Chondrocyte (in vitro differentiated cells): ENCODE data around the gene RAB44. TPM values are rescaled to one million over a fixed set of nuclear protein-coding genes. Genes with fewer than 3 reads are reported as not detected.

ENCODE experiments used
- DNase-seq: peaks from one replicate; pipeline ENCODE4 v3.0.0; 2021; ENCODE audit warnings: mixed read lengths, low spot score
- H3K27ac Mint-ChIP-seq: one replicate; pipeline ENCODE4 v1.8.0; 2021; ENCODE audit warnings: mild to moderate bottlenecking, moderate library complexity, mixed read lengths; ENCODE audit not compliant: unreplicated experiment
- H3K27me3 Mint-ChIP-seq: 2 replicates; pipeline ENCODE4 v1.8.0; 2021; ENCODE audit warnings: low read depth, mixed read lengths
- H3K36me3 Mint-ChIP-seq: 2 replicates; pipeline ENCODE4 v1.8.0; 2021; ENCODE audit warnings: low read depth, mixed read lengths
- H3K4me1 Mint-ChIP-seq: 2 replicates; pipeline ENCODE4 v1.8.0; 2021; ENCODE audit warnings: low read depth, mild to moderate bottlenecking, mixed read lengths
- H3K4me3 Mint-ChIP-seq: one replicate; pipeline ENCODE4 v1.8.0; 2021; ENCODE audit warnings: mild to moderate bottlenecking, moderate library complexity, mixed read lengths; ENCODE audit not compliant: unreplicated experiment
- H3K9me3 Mint-ChIP-seq: 2 replicates; pipeline ENCODE4 v1.8.0; 2021; ENCODE audit warnings: low read depth, mixed read lengths
- total RNA-seq: library from RNA; stranded (reverse); gene quantifications from 3 replicates; pipeline ENCODE4 v1.2.1, GENCODE V29; 2021
- TF ChIP-seq, protein P1 (sequence below): fragments of 200-600 bp; sonication (generic); IDR thresholded peaks from 2 replicates; pipeline ENCODE4 v1.5.0; 2021; ENCODE audit warnings: antibody characterized with exemption, mild to moderate bottlenecking, moderate library complexity

RAB44 gene
- total RNA-seq, 1 donor from 2014 or later: not detected

GRCh38 chr6:36717871-36718540 is 20.4 kb downstream of the RAB44 start:
- TF ChIP-seq, protein P1, sequence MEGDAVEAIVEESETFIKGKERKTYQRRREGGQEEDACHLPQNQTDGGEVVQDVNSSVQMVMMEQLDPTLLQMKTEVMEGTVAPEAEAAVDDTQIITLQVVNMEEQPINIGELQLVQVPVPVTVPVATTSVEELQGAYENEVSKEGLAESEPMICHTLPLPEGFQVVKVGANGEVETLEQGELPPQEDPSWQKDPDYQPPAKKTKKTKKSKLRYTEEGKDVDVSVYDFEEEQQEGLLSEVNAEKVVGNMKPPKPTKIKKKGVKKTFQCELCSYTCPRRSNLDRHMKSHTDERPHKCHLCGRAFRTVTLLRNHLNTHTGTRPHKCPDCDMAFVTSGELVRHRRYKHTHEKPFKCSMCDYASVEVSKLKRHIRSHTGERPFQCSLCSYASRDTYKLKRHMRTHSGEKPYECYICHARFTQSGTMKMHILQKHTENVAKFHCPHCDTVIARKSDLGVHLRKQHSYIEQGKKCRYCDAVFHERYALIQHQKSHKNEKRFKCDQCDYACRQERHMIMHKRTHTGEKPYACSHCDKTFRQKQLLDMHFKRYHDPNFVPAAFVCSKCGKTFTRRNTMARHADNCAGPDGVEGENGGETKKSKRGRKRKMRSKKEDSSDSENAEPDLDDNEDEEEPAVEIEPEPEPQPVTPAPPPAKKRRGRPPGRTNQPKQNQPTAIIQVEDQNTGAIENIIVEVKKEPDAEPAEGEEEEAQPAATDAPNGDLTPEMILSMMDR: no peak
- Mint-ChIP-seq H3K4me3 (no peak overlapping the region), H3K36me3 (no peaks in the 10 kb centered on the region), H3K9me3 (no peaks in the 10 kb centered on the region), H3K4me1 (no peaks in the 10 kb centered on the region), H3K27me3 (no peaks in the 10 kb centered on the region), H3K27ac (no peak overlapping the region)
- DNase-seq: no peak

GRCh38 chr6:36718560-36718959 is 20.9 kb downstream of the RAB44 start:
- no peak overlapping the region for H3K4me3 Mint-ChIP-seq
- H3K9me3 Mint-ChIP-seq: no peaks in the 10 kb centered on the region
- H3K27me3 Mint-ChIP-seq: no peaks in the 10 kb centered on the region
- H3K4me1 Mint-ChIP-seq: no peaks in the 10 kb centered on the region
- H3K27ac Mint-ChIP-seq: no peak overlapping the region
- DNase-seq: no peak
- no peaks in the 10 kb centered on the region for H3K36me3 Mint-ChIP-seq
- TF ChIP-seq, protein P1: no peak

- H3K27ac Mint-ChIP-seq: no peak overlapping the region
- no peaks in the 10 kb centered on the region for H3K4me1 Mint-ChIP-seq
- DNase-seq: no peak
- H3K9me3 Mint-ChIP-seq: no peaks in the 10 kb centered on the region
- H3K4me3 Mint-ChIP-seq: no peak overlapping the region
- no peaks in the 10 kb centered on the region for H3K27me3 Mint-ChIP-seq
- no peaks in the 10 kb centered on the region for H3K36me3 Mint-ChIP-seq
- TF ChIP-seq, protein P1: no peak
Measured at GRCh38 chr6:36719126-36719525, 21.5 kb downstream of the RAB44 start.

DNA sequence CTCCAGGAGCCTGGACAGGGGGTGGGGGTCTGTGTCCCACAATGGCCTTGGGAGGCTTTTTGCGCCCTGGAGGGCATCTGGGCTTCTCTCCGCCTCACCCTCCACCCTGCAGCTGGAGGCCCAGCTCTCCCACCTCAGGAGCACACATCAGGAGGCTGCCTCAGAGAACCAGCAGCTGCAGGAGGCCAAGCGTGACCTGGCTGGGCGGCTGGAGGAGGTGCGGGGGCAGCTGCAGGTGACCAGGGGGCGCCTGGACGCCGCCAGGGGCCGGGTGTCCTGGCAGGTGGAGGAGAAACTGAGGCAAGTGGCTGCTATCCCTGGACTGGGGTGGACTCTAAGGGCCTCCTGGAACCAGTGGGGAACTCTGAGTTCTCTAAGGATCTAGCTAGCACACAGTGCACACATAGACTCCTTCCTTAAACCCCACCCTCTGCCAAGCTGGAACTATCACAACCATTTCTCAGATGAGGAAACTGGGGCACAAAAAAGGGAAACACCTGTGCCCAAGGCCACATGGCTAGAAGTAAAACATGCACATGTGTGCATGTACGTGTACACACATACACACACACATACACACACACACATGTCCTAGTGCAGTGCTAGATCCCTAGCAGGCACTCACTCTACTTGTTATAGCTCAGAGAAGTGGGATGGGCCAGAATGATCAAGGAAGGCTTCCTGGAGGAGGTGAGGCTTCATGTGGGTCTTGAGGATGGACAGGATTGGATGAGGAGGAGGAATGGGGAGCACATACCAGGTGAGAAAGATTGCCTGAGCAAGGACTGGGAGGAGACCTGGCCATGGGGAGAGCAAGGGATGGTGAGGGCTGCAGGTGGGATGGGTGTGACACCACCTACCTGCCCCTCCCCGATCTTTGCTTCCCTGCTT is 22.9 kb downstream of the RAB44 start:
- no peaks in the 10 kb centered on the region for H3K36me3 Mint-ChIP-seq
- H3K4me1 Mint-ChIP-seq: no peaks in the 10 kb centered on the region
- no peaks in the 10 kb centered on the region for H3K27me3 Mint-ChIP-seq
- H3K4me3 Mint-ChIP-seq: no peak overlapping the region
- DNase-seq: no peak
- H3K27ac Mint-ChIP-seq: no peak overlapping the region
- H3K9me3 Mint-ChIP-seq: no peaks in the 10 kb centered on the region
- TF ChIP-seq, protein P1: no peak

GRCh38 chr6:36721369-36722140 is 23.9 kb downstream of the RAB44 start:
- DNase-seq: no peak
- Mint-ChIP-seq H3K4me3 (no peak overlapping the region), H3K4me1 (peaks cover 6% of the 10 kb centered on the region), H3K36me3 (no peaks in the 10 kb centered on the region), H3K27me3 (no peaks in the 10 kb centered on the region), H3K9me3 (no peaks in the 10 kb centered on the region), H3K27ac (no peak overlapping the region)
- TF ChIP-seq, protein P1: no peak
